ENCODE results near the gene KRT79.
"Not testable (repeated sequence)": the region's sequence is repeated elsewhere in the genome, so short reads cannot be mapped to it uniquely, and the experiment has no call there.

The KRT79 gene

DNA sequence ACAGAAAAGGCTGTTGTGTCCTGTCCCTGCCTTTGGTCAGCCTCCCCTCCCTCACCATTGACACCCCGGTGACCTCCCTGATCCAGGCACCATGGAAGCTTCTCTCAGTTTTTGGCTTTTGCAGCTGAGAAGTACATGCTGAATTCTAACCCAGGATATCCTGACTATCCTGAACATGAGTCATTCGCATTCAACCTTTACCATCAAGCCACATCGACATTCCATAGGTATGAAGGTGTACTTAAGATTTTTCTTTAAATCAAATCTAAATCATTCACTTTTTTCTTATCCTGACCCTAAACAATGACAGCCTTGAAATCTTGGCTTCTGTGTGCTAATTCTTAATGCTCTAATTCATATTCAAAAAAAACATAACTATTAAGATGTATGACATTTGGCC, 23.4 kb upstream of the KRT79 start:
- H3K9ac ChIP-seq (ENCODE audit: low read length): no peak overlapping the region
- TF ChIP-seq EZH2 (IDR thresholded peaks at IDR 0.05; ENCODE audit: borderline replicate concordance, low read length): no peak
- TF ChIP-seq, protein P1, sequence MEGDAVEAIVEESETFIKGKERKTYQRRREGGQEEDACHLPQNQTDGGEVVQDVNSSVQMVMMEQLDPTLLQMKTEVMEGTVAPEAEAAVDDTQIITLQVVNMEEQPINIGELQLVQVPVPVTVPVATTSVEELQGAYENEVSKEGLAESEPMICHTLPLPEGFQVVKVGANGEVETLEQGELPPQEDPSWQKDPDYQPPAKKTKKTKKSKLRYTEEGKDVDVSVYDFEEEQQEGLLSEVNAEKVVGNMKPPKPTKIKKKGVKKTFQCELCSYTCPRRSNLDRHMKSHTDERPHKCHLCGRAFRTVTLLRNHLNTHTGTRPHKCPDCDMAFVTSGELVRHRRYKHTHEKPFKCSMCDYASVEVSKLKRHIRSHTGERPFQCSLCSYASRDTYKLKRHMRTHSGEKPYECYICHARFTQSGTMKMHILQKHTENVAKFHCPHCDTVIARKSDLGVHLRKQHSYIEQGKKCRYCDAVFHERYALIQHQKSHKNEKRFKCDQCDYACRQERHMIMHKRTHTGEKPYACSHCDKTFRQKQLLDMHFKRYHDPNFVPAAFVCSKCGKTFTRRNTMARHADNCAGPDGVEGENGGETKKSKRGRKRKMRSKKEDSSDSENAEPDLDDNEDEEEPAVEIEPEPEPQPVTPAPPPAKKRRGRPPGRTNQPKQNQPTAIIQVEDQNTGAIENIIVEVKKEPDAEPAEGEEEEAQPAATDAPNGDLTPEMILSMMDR (IDR thresholded peaks at IDR 0.05; ENCODE audit: low read length): no peak
- H3K4me3 ChIP-seq (ENCODE audit: low read depth, low read length, poor library complexity, severe bottlenecking): no peak overlapping the region
- no peaks in the 10 kb centered on the region for H3K9me3 ChIP-seq (ENCODE audit: low read length)
- H4K20me1 ChIP-seq (ENCODE audit: insufficient read depth, low read length): no peaks in the 10 kb centered on the region
- no peaks in the 10 kb centered on the region for H3K79me2 ChIP-seq (ENCODE audit: insufficient read depth, low read length)
- no peak overlapping the region for H2AFZ ChIP-seq (ENCODE audit: low read length)
- no peaks in the 10 kb centered on the region for H3K27me3 ChIP-seq (ENCODE audit: insufficient read depth, low read length)
- H3K4me1 ChIP-seq (ENCODE audit: insufficient read depth, low read length, severe bottlenecking): no peaks in the 10 kb centered on the region
- no peak overlapping the region for H3K4me2 ChIP-seq (ENCODE audit: low read length)
- no peaks in the 10 kb centered on the region for H3K9me2 ChIP-seq (ENCODE audit: low read depth, low read length)
- H3K36me3 ChIP-seq (ENCODE audit: insufficient read depth, low read length): no peaks in the 10 kb centered on the region
- no peak overlapping the region for H3K27ac ChIP-seq (ENCODE audit: low read depth, low read length, poor library complexity, severe bottlenecking)
- no peaks in the 10 kb centered on the region for H3F3A ChIP-seq (ENCODE audit: insufficient read depth, low read length)

DNA sequence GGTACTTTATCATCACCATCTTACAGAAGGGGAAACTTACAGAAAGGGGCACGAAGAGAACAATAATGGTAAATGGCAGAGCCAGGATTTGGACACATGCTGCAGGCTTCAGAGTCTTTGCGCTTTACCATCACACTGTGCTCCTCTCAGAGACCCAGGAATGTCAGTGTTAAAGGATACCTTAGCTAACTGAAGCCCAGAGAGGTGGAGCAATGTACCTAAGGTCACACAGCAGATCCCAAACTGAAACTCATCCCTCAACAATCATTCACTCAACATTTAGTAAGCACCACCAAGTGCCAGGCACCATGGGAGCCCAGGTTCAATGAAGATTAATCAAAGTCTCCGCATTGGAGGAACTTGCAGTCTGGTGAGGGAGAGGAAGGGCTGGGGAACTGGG, 22.7 kb upstream of the KRT79 start:
- H2AFZ ChIP-seq (ENCODE audit: low read length): no peak overlapping the region
- no peaks in the 10 kb centered on the region for H3F3A ChIP-seq (ENCODE audit: insufficient read depth, low read length)
- no peak overlapping the region for H3K27ac ChIP-seq (ENCODE audit: low read depth, low read length, poor library complexity, severe bottlenecking)
- no peaks in the 10 kb centered on the region for H3K4me1 ChIP-seq (ENCODE audit: insufficient read depth, low read length, severe bottlenecking)
- no peaks in the 10 kb centered on the region for H3K27me3 ChIP-seq (ENCODE audit: insufficient read depth, low read length)
- no peaks in the 10 kb centered on the region for H3K36me3 ChIP-seq (ENCODE audit: insufficient read depth, low read length)
- no peaks in the 10 kb centered on the region for H3K9me3 ChIP-seq (ENCODE audit: low read length)
- TF ChIP-seq EZH2 (IDR thresholded peaks at IDR 0.05; ENCODE audit: borderline replicate concordance, low read length): no peak
- TF ChIP-seq, protein P1 (IDR thresholded peaks at IDR 0.05; ENCODE audit: low read length): no peak
- H4K20me1 ChIP-seq (ENCODE audit: insufficient read depth, low read length): no peaks in the 10 kb centered on the region
- H3K9ac ChIP-seq (ENCODE audit: low read length): no peak overlapping the region
- H3K4me2 ChIP-seq (ENCODE audit: low read length): no peak overlapping the region
- no peaks in the 10 kb centered on the region for H3K79me2 ChIP-seq (ENCODE audit: insufficient read depth, low read length)
- no peak overlapping the region for H3K4me3 ChIP-seq (ENCODE audit: low read depth, low read length, poor library complexity, severe bottlenecking)
- no peaks in the 10 kb centered on the region for H3K9me2 ChIP-seq (ENCODE audit: low read depth, low read length)

DNA sequence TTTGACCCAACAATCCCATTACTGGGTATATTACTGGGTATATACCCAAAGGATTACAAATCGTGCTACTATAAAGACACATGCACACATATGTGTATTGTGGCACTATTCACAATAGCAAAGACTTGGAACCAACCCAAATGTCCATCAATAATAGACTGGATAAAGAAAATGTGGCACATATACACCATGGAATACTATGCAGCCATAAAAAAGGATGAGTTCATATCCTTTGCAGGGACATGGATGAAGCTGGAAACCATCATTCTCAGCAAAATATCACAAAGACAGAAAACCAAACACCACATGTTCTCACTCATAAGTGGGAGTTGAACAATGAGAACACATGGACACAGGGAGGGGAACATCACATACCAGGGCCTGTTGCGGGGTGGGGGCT, 22.0 kb upstream of the KRT79 start:
- not testable (repeated sequence) for H3K4me3 ChIP-seq (ENCODE audit: low read depth, low read length, poor library complexity, severe bottlenecking); H3K27ac ChIP-seq (ENCODE audit: low read depth, low read length, poor library complexity, severe bottlenecking); H3K9me3 ChIP-seq (ENCODE audit: low read length); H3K9ac ChIP-seq (ENCODE audit: low read length); H3K27me3 ChIP-seq (ENCODE audit: insufficient read depth, low read length); H3K36me3 ChIP-seq (ENCODE audit: insufficient read depth, low read length); H3K4me1 ChIP-seq (ENCODE audit: insufficient read depth, low read length, severe bottlenecking); H3K9me2 ChIP-seq (ENCODE audit: low read depth, low read length); H3F3A ChIP-seq (ENCODE audit: insufficient read depth, low read length); H4K20me1 ChIP-seq (ENCODE audit: insufficient read depth, low read length); H3K79me2 ChIP-seq (ENCODE audit: insufficient read depth, low read length); H2AFZ ChIP-seq (ENCODE audit: low read length); H3K4me2 ChIP-seq (ENCODE audit: low read length)

DNA sequence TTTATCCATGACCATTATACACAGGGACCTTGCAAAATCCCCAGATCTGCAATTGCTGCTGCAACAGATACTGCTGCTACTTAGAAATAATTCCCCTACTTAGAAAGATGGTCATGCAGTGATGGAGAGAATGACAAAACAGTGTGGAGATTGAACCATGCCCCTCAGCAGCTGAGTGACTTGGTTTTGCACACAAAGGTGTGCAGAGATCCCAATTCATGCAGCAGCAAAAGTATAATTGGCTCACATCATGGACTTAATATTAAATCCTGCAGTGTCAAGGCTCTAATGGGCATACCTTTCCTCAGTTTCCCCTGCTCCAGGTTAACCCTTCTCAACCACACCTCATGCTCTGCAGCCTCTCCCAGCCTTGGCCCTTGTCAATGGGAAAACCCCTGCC, 17.7 kb upstream of the KRT79 start:
- Histone ChIP-seq H3K27me3 (ENCODE audit: insufficient read depth, low read length) (no peaks in the 10 kb centered on the region), H4K20me1 (ENCODE audit: insufficient read depth, low read length) (no peaks in the 10 kb centered on the region), H3K9me3 (ENCODE audit: low read length) (no peaks in the 10 kb centered on the region), H3K27ac (ENCODE audit: low read depth, low read length, poor library complexity, severe bottlenecking) (no peak overlapping the region), H2AFZ (ENCODE audit: low read length) (no peak overlapping the region), H3K4me1 (ENCODE audit: insufficient read depth, low read length, severe bottlenecking) (no peaks in the 10 kb centered on the region), H3K9ac (ENCODE audit: low read length) (no peak overlapping the region), H3K4me2 (ENCODE audit: low read length) (no peak overlapping the region), H3K36me3 (ENCODE audit: insufficient read depth, low read length) (no peaks in the 10 kb centered on the region), H3K9me2 (ENCODE audit: low read depth, low read length) (no peaks in the 10 kb centered on the region), H3F3A (ENCODE audit: insufficient read depth, low read length) (no peaks in the 10 kb centered on the region), H3K4me3 (ENCODE audit: low read depth, low read length, poor library complexity, severe bottlenecking) (no peak overlapping the region), H3K79me2 (ENCODE audit: insufficient read depth, low read length) (no peaks in the 10 kb centered on the region)
- TF ChIP-seq EZH2 (IDR thresholded peaks at IDR 0.05; ENCODE audit: borderline replicate concordance, low read length): no peak
- TF ChIP-seq, protein P1 (IDR thresholded peaks at IDR 0.05; ENCODE audit: low read length): no peak

Measured in OCI-LY1 (cell line).